Panc1 (cell line): Measurements from ENCODE around the gene NCOR2. TPM values are rescaled to one million over a fixed set of nuclear protein-coding genes. Genes with fewer than 3 reads are reported as not detected.

Experiments used
- ATAC-seq: fragments of 200-7000 bp; cut with Tn5 transposase; 2 replicates; pipeline ENCODE4 v1.9.1; 2020; ENCODE audit warnings: mild to moderate bottlenecking, moderate library complexity
- BruUV-seq: library from RNA; stranded (reverse); fragments of 400-500 nt; replicated peaks from 2 replicates; lab custom pipeline; 2021; lab: Mats Ljungman, UMichigan
- CTCF ChIA-PET: fragments of 300-600 bp; sonication (Branson Sonifier 250); formaldehyde crosslinking; loops from one replicate; lab custom pipeline; 2022; ENCODE audit warnings: antibody characterized with exemption; lab: Charles Lee
- POLR2A ChIA-PET: fragments of 300-600 bp; sonication (Branson Sonifier 250); formaldehyde crosslinking; loops from one replicate; lab custom pipeline; 2022; ENCODE audit warnings: antibody characterized with exemption; lab: Charles Lee
- DNase-seq: peaks from one replicate; pipeline ENCODE4 v3.0.0-alpha.2; 2010; ENCODE audit warnings: low read depth, low spot score
- H3K27ac ChIP-seq: 2 replicates; pipeline ENCODE4 v1.5.1; 2011; ENCODE audit warnings: mild to moderate bottlenecking, low read length, inconsistent platforms
- H3K27me3 ChIP-seq: fragments of 200-500 bp; sonication (Bioruptor generic); 2 replicates; pipeline ENCODE4 v1.6.0; 2014; ENCODE audit warnings: low read length, inconsistent platforms; ENCODE audit not compliant: control insufficient read depth, insufficient read depth
- H3K36me3 ChIP-seq: fragments of 200-500 bp; sonication (Bioruptor generic); 2 replicates; pipeline ENCODE4 v1.5.1; 2014; ENCODE audit warnings: inconsistent platforms, mild to moderate bottlenecking, low read length, moderate library complexity; ENCODE audit not compliant: control insufficient read depth, insufficient read depth
- H3K4me1 ChIP-seq: 2 replicates; pipeline ENCODE4 v1.5.1; 2011; ENCODE audit warnings: inconsistent platforms, mild to moderate bottlenecking, low read length, moderate library complexity; ENCODE audit not compliant: control insufficient read depth, insufficient read depth
- H3K4me3 ChIP-seq, 2 experiments: 2 replicates each; pipeline ENCODE4 v1.5.1; 2011 to 2012; ENCODE audit warnings: low read depth in 2 of 2, low read length in 2 of 2, mild to moderate bottlenecking in 2 of 2, inconsistent platforms in 1 of 2, moderate library complexity in 1 of 2
- H3K9me3 ChIP-seq: fragments of 200-500 bp; sonication (Bioruptor generic); 2 replicates; pipeline ENCODE4 v1.5.1; 2014; ENCODE audit warnings: low read depth, mild to moderate bottlenecking, inconsistent platforms, low read length, moderate library complexity; ENCODE audit not compliant: control insufficient read depth, insufficient read depth
- CTCF ChIP-seq: fragments of 450-650 bp; IDR thresholded peaks from 2 replicates; pipeline ENCODE4 v1.5.1; 2017; ENCODE audit warnings: mild to moderate bottlenecking
- POLR2AphosphoS5 ChIP-seq: IDR thresholded peaks from 2 replicates; pipeline ENCODE4 v1.6.1; 2012; ENCODE audit warnings: mild to moderate bottlenecking, low read depth, low read length, moderate library complexity
- REST ChIP-seq, 2 experiments: IDR thresholded peaks; 2 replicates each; pipeline ENCODE4 v1.6.1; 2011 to 2012; ENCODE audit warnings: low read depth in 2 of 2, control low read depth in 1 of 2, low read length in 1 of 2, mild to moderate bottlenecking in 1 of 2, moderate library complexity in 1 of 2; ENCODE audit not compliant: insufficient read depth in 1 of 2
- SIN3A ChIP-seq: IDR thresholded peaks from 2 replicates; pipeline ENCODE4 v1.6.1; 2012; ENCODE audit warnings: low read depth, mild to moderate bottlenecking, low read length, moderate library complexity, borderline replicate concordance; ENCODE audit not compliant: insufficient read depth
- TCF7L2 ChIP-seq: IDR thresholded peaks from 2 replicates; pipeline ENCODE4 v1.6.1; 2011; ENCODE audit warnings: mild to moderate bottlenecking, low read depth, low read length, inconsistent platforms
- in situ Hi-C: cut with HindIII; loops from 2 replicates; pipeline ENCODE4 v1.10.0; 2016; ENCODE audit warnings: low sequenced_read_pairs, low pct_unique_long_range_greater_than_20kb
- intact Hi-C: fragments of 100-400 bp; cut with micrococcal nuclease; formaldehyde crosslinking; loops from one replicate; pipeline ENCODE4 v1.10.0; 2022; ENCODE audit not compliant: unreplicated experiment
- total RNA-seq: library from RNA; stranded (reverse); gene quantifications from one replicate; pipeline ENCODE4 v1.2.1, GENCODE V29; 2021; ENCODE audit not compliant: unreplicated experiment

The NCOR2 gene
- total RNA-seq, 1 experiment from 2014 or later: 461 TPM

GRCh38 chr12:124588751-124589267 lies 21.4 kb upstream of the NCOR2 start:
- Histone ChIP-seq H3K36me3 (no peaks in the 10 kb centered on the region), H3K4me3 (no peak overlapping the region), H3K4me1 (no peaks in the 10 kb centered on the region; the same call in 1 of the 2 replicates), H3K27ac (no peak overlapping the region), H3K27me3 (no peaks in the 10 kb centered on the region), H3K9me3 (no peaks in the 10 kb centered on the region)
- ChIA-PET POLR2A (no interaction called here), CTCF (no interaction called here)
- in situ Hi-C loops: no loop called here
- TF ChIP-seq POLR2AphosphoS5 (no peak), REST (IDR thresholded peaks at IDR 0.05; ENCODE audit: insufficient read depth in 1 of 2, low read depth in 2 of 2, low read length in 1 of 2) (no peak), TCF7L2 (no peak), SIN3A (no peak), CTCF (no peak)
- ATAC-seq: no peak
- intact Hi-C loops: no loop called here
- no TSS peak for BruUV-seq
- no peak for DNase-seq

DNA sequence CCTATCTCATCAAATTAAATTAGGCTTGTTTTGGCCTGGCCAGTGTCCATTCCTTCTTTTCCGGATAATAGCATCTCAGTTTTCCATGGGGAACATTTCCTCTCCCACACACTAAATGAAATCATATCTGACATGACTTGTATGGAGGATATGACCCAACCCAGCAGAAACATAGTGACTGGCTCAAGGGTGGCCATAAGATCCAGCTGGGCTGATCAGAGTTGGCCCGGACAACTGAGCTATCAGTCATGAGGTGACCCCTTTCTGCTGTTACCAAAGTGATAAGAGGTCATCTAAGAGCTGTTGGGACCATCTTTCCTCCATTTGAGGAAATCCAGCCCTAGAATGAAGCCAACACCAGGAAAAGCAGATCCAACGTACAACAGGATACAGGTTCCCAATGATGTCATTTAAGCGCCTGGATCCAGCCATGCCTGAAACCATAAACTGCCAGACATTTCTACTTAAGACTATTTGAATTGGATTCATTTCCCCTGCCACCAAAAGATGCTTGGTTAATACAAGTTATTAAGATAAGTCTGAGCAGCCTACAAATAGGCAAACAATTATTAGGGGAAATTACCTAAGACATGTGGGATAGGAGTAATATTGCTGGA lies 20.7 kb upstream of the NCOR2 start:
- no peak overlapping the region for H3K4me3 ChIP-seq
- H3K4me1 ChIP-seq: no peaks in the 10 kb centered on the region; the same call in 1 of the 2 replicates
- no peaks in the 10 kb centered on the region for H3K9me3 ChIP-seq
- in situ Hi-C loops: no loop called here
- DNase-seq: no peak
- no peaks in the 10 kb centered on the region for H3K36me3 ChIP-seq
- no peak for ATAC-seq
- no TSS peak for BruUV-seq
- POLR2A ChIA-PET: no interaction called here
- CTCF ChIA-PET: no interaction called here
- H3K27me3 ChIP-seq: no peaks in the 10 kb centered on the region
- intact Hi-C loops: no loop called here
- TF ChIP-seq REST (IDR thresholded peaks at IDR 0.05; ENCODE audit: insufficient read depth in 1 of 2, low read depth in 2 of 2, low read length in 1 of 2): no peak
- no peak for TF ChIP-seq SIN3A
- no peak for TF ChIP-seq POLR2AphosphoS5
- no peak for TF ChIP-seq TCF7L2
- no peak for TF ChIP-seq CTCF
- no peak overlapping the region for H3K27ac ChIP-seq
